WTC11 (cell line): ENCODE results near the gene OR4D1. TPM values are rescaled to one million over a fixed set of nuclear protein-coding genes. Genes with fewer than 3 reads are reported as not detected.

Source experiments
- ATAC-seq: fragments of 200-7000 bp; cut with Tn5 transposase; 2 replicates; pipeline ENCODE4 v1.10.0; 2021; ENCODE audit warnings: mild to moderate bottlenecking, moderate library complexity
- CTCF ChIA-PET: fragments of 300-600 bp; sonication (Branson Sonifier 250); formaldehyde crosslinking; loops from one replicate; lab custom pipeline; 2021; ENCODE audit warnings: antibody characterized with exemption; lab: Charles Lee
- POLR2A ChIA-PET: fragments of 350-600 bp; sonication (Branson Sonifier 250); formaldehyde crosslinking; loops from one replicate; lab custom pipeline; 2021; ENCODE audit warnings: antibody characterized with exemption; lab: Charles Lee
- DNase-seq: peaks from one replicate; pipeline ENCODE4 v3.0.0; 2021; ENCODE audit warnings: low spot score
- H3K27ac Mint-ChIP-seq: 2 replicates; pipeline ENCODE4 v1.8.0; 2021; ENCODE audit warnings: mixed read lengths
- H3K27me3 Mint-ChIP-seq: 2 replicates; pipeline ENCODE4 v1.8.0; 2021; ENCODE audit warnings: low read depth, mild to moderate bottlenecking, moderate library complexity, mixed read lengths
- H3K36me3 Mint-ChIP-seq: 2 replicates; pipeline ENCODE4 v1.8.0; 2021; ENCODE audit warnings: mixed read lengths
- H3K4me1 Mint-ChIP-seq: 2 replicates; pipeline ENCODE4 v1.8.0; 2022; ENCODE audit warnings: mixed read lengths
- H3K4me3 Mint-ChIP-seq: 2 replicates; pipeline ENCODE4 v1.8.0; 2021; ENCODE audit warnings: mild to moderate bottlenecking, moderate library complexity, mixed read lengths
- H3K9me3 Mint-ChIP-seq: 2 replicates; pipeline ENCODE4 v1.8.0; 2021; ENCODE audit warnings: mixed read lengths
- CREM ChIP-seq: sonication (generic); formaldehyde crosslinking; IDR thresholded peaks from 2 replicates; pipeline ENCODE4 v1.8.1; 2022; ENCODE audit warnings: mild to moderate bottlenecking, missing genetic modification reagents, moderate library complexity
- E2F1 ChIP-seq: sonication (generic); formaldehyde crosslinking; IDR thresholded peaks from 2 replicates; pipeline ENCODE4 v1.8.0; 2022; ENCODE audit warnings: mild to moderate bottlenecking, missing genetic modification reagents
- ELF4 ChIP-seq: sonication (generic); formaldehyde crosslinking; IDR thresholded peaks from 2 replicates; pipeline ENCODE4 v1.8.1; 2022; ENCODE audit warnings: low read depth, mild to moderate bottlenecking, moderate library complexity, missing genetic modification reagents
- ETV6 ChIP-seq: sonication (generic); formaldehyde crosslinking; IDR thresholded peaks from 2 replicates; pipeline ENCODE4 v1.8.1; 2022; ENCODE audit warnings: mild to moderate bottlenecking, missing genetic modification reagents
- FOXP1 ChIP-seq: sonication (generic); formaldehyde crosslinking; IDR thresholded peaks from 2 replicates; pipeline ENCODE4 v1.8.0; 2022; ENCODE audit warnings: missing genetic modification reagents, mild to moderate bottlenecking, moderate library complexity, borderline replicate concordance
- IRF2 ChIP-seq: sonication (generic); formaldehyde crosslinking; IDR thresholded peaks from 2 replicates; pipeline ENCODE4 v1.8.0; 2022; ENCODE audit warnings: low read depth, missing genetic modification reagents, borderline replicate concordance
- JAZF1 ChIP-seq: fragments of 250-450 bp; sonication (Bioruptor Pico); IDR thresholded peaks from 2 replicates; pipeline ENCODE4 v1.9.0; 2021; ENCODE audit warnings: moderate library complexity, mild to moderate bottlenecking, inconsistent platforms
- MYBL2 ChIP-seq: sonication (generic); formaldehyde crosslinking; IDR thresholded peaks from 2 replicates; pipeline ENCODE4 v1.8.1; 2023; ENCODE audit warnings: mild to moderate bottlenecking, moderate library complexity, missing genetic modification reagents
- NFATC4 ChIP-seq: fragments of 250-450 bp; sonication (Bioruptor Pico); IDR thresholded peaks from 2 replicates; pipeline ENCODE4 v1.9.0; 2021; ENCODE audit warnings: mild to moderate bottlenecking
- SMAD4 ChIP-seq: sonication (generic); formaldehyde crosslinking; IDR thresholded peaks from 2 replicates; pipeline ENCODE4 v1.8.0; 2022; ENCODE audit warnings: mild to moderate bottlenecking, missing genetic modification reagents
- TEAD1 ChIP-seq: sonication (generic); formaldehyde crosslinking; IDR thresholded peaks from 2 replicates; pipeline ENCODE4 v1.8.0; 2022; ENCODE audit warnings: mild to moderate bottlenecking, missing genetic modification reagents
- TP53 ChIP-seq: sonication (generic); formaldehyde crosslinking; IDR thresholded peaks from 2 replicates; pipeline ENCODE4 v1.8.1; 2023; ENCODE audit warnings: mild to moderate bottlenecking, missing genetic modification reagents
- USF1 ChIP-seq: sonication (generic); formaldehyde crosslinking; IDR thresholded peaks from 2 replicates; pipeline ENCODE4 v1.8.0; 2022; ENCODE audit warnings: mild to moderate bottlenecking, missing genetic modification reagents
- USF2 ChIP-seq: sonication (generic); formaldehyde crosslinking; IDR thresholded peaks from 2 replicates; pipeline ENCODE4 v1.8.1; 2023; ENCODE audit warnings: mild to moderate bottlenecking, missing genetic modification reagents, moderate library complexity
- ZBTB43 ChIP-seq: sonication (generic); formaldehyde crosslinking; IDR thresholded peaks from 2 replicates; pipeline ENCODE4 v1.8.1; 2023; ENCODE audit warnings: mild to moderate bottlenecking, missing genetic modification reagents
- ZNF219 ChIP-seq: sonication (generic); formaldehyde crosslinking; IDR thresholded peaks from 2 replicates; pipeline ENCODE4 v1.8.0; 2023; ENCODE audit warnings: missing genetic modification reagents, mild to moderate bottlenecking, borderline replicate concordance
- ZSCAN18 ChIP-seq: fragments of 250-450 bp; sonication (Bioruptor Pico); IDR thresholded peaks from 2 replicates; pipeline ENCODE4 v2.1.2; 2022; ENCODE audit warnings: mild to moderate bottlenecking, moderate library complexity
- total RNA-seq: library from RNA; stranded (reverse); gene quantifications from 3 replicates; pipeline ENCODE4 v1.2.3, GENCODE V29; 2021
- TF ChIP-seq, protein P1 (sequence below): sonication (generic); formaldehyde crosslinking; IDR thresholded peaks from 2 replicates; pipeline ENCODE4 v1.8.1; 2022; ENCODE audit warnings: low read depth, mild to moderate bottlenecking, moderate library complexity, missing genetic modification reagents, borderline replicate concordance
- TF ChIP-seq, protein P2 (sequence below): sonication (generic); formaldehyde crosslinking; IDR thresholded peaks from 2 replicates; pipeline ENCODE4 v1.8.0; 2023; ENCODE audit warnings: missing genetic modification reagents, mild to moderate bottlenecking, borderline replicate concordance

Gene OR4D1
- total RNA-seq, 1 experiment from 2014 or later = 0.17 TPM

GRCh38 chr17:58153671-58154070, 5.5 kb downstream of the OR4D1 start (continued):
- TF ChIP-seq ZSCAN18 (CRISPR knock-in tag) (no peak), SMAD4 (CRISPR knock-in tag) (no peak), JAZF1 (CRISPR knock-in tag) (no peak), USF2 (CRISPR knock-in tag) (no peak), NFATC4 (no peak)
- TF ChIP-seq, all 79 proteins: peak for 0

- Mint-ChIP-seq H3K4me3 (peak overlapping the region; percentile 91), H3K36me3 (no peaks in the 10 kb centered on the region), H3K4me1 (peaks cover 6% of the 10 kb centered on the region; the same call in 1 of the 2 replicates), H3K27ac (peak overlapping the region; percentile 25), H3K27me3 (peaks cover 84% of the 10 kb centered on the region), H3K9me3 (no peaks in the 10 kb centered on the region)
- ChIA-PET CTCF (interaction anchor here (1.0 to 2.0 kb wide), 9 partner anchors 14 to 374 kb away, joined by 3 to 11 read pairs (median 4); no protein-coding TSS in a partner anchor), POLR2A (interaction anchor here (0.6 kb wide), 1 partner anchor 187 kb away, joined by 3 read pairs; no protein-coding TSS in a partner anchor)
- ATAC-seq (peak; percentile 95), DNase-seq (peak; percentile 73)
- peak; percentile 54; the same call in 1 of the 2 replicates for TF ChIP-seq CREM
- TF ChIP-seq TP53 = no peak
- TF ChIP-seq E2F1 (CRISPR knock-in tag) = peak; percentile 55; the same call in 1 of the 2 replicates
- TF ChIP-seq MYBL2 (CRISPR knock-in tag) = peak; percentile 80
- TF ChIP-seq IRF2 = 0 out of 2 replicates have a peak, but pooled peaks have one; percentile 35
- TF ChIP-seq FOXP1 (CRISPR knock-in tag) = peak; percentile 78
- TF ChIP-seq, protein P1, sequence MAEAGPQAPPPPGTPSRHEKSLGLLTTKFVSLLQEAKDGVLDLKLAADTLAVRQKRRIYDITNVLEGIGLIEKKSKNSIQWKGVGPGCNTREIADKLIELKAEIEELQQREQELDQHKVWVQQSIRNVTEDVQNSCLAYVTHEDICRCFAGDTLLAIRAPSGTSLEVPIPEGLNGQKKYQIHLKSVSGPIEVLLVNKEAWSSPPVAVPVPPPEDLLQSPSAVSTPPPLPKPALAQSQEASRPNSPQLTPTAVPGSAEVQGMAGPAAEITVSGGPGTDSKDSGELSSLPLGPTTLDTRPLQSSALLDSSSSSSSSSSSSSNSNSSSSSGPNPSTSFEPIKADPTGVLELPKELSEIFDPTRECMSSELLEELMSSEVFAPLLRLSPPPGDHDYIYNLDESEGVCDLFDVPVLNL (CRISPR knock-in tag) = 0 out of 2 replicates have a peak, but pooled peaks have one; percentile 31
- TF ChIP-seq TEAD1 = no peak
- no peak for TF ChIP-seq ELF4
- TF ChIP-seq, protein P2, sequence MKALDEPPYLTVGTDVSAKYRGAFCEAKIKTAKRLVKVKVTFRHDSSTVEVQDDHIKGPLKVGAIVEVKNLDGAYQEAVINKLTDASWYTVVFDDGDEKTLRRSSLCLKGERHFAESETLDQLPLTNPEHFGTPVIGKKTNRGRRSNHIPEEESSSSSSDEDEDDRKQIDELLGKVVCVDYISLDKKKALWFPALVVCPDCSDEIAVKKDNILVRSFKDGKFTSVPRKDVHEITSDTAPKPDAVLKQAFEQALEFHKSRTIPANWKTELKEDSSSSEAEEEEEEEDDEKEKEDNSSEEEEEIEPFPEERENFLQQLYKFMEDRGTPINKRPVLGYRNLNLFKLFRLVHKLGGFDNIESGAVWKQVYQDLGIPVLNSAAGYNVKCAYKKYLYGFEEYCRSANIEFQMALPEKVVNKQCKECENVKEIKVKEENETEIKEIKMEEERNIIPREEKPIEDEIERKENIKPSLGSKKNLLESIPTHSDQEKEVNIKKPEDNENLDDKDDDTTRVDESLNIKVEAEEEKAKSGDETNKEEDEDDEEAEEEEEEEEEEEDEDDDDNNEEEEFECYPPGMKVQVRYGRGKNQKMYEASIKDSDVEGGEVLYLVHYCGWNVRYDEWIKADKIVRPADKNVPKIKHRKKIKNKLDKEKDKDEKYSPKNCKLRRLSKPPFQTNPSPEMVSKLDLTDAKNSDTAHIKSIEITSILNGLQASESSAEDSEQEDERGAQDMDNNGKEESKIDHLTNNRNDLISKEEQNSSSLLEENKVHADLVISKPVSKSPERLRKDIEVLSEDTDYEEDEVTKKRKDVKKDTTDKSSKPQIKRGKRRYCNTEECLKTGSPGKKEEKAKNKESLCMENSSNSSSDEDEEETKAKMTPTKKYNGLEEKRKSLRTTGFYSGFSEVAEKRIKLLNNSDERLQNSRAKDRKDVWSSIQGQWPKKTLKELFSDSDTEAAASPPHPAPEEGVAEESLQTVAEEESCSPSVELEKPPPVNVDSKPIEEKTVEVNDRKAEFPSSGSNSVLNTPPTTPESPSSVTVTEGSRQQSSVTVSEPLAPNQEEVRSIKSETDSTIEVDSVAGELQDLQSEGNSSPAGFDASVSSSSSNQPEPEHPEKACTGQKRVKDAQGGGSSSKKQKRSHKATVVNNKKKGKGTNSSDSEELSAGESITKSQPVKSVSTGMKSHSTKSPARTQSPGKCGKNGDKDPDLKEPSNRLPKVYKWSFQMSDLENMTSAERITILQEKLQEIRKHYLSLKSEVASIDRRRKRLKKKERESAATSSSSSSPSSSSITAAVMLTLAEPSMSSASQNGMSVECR (CRISPR knock-in tag) = peak; percentile 76; the same call in 1 of the 2 replicates
- peak; percentile 75; the same call in 1 of the 2 replicates for TF ChIP-seq ZBTB43
- TF ChIP-seq ZNF219 (CRISPR knock-in tag) = no peak
- peak; percentile 66 for TF ChIP-seq USF2 (CRISPR knock-in tag)
- TF ChIP-seq USF1 (CRISPR knock-in tag) = peak; percentile 78
- peak; percentile 75; the same call in 1 of the 2 replicates for TF ChIP-seq ETV6 (CRISPR knock-in tag)
These were observed 8.9 kb downstream of the OR4D1 start for GRCh38 chr17:58156839-58157803.
